Panc1 (cell line): ENCODE data around the gene METTL22.

Experiments
- POLR2AphosphoS5 ChIP-seq: IDR thresholded peaks from 2 replicates; pipeline ENCODE4 v1.6.1; 2012; ENCODE audit warnings: mild to moderate bottlenecking, low read depth, low read length, moderate library complexity
- SIN3A ChIP-seq: IDR thresholded peaks from 2 replicates; pipeline ENCODE4 v1.6.1; 2012; ENCODE audit warnings: low read depth, mild to moderate bottlenecking, low read length, moderate library complexity, borderline replicate concordance; ENCODE audit not compliant: insufficient read depth
- TF ChIP-seq, protein P1 (sequence below): fragments of 450-650 bp; IDR thresholded peaks from 2 replicates; pipeline ENCODE4 v1.5.1; 2017; ENCODE audit warnings: mild to moderate bottlenecking
- TF ChIP-seq, protein P2 (sequence below), 2 experiments: IDR thresholded peaks; 2 replicates each; pipeline ENCODE4 v1.6.1; 2011 to 2012; ENCODE audit warnings: low read depth in 2 of 2, control low read depth in 1 of 2, low read length in 1 of 2, mild to moderate bottlenecking in 1 of 2, moderate library complexity in 1 of 2; ENCODE audit not compliant: insufficient read depth in 1 of 2

DNA sequence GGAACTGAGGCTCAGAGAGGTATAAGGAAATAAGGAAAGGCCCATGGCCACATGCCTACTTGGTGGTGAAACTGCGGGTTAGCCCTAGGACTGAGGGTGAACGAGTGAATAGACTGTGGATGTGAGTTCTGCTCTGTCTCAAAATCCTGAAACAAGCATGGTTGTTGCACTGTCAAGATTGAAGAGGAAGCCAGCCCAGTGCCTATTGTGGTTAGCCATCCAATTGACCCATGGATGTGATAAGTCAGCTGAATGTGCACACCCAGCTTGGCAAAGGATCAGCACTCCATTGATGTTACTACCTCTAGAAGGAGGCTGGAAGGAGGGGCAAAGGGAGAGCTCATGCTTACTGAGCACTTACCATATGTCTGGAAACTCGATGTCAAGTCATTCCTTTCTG, 35.6 kb upstream of the METTL22 start:
- TF ChIP-seq, protein P1, sequence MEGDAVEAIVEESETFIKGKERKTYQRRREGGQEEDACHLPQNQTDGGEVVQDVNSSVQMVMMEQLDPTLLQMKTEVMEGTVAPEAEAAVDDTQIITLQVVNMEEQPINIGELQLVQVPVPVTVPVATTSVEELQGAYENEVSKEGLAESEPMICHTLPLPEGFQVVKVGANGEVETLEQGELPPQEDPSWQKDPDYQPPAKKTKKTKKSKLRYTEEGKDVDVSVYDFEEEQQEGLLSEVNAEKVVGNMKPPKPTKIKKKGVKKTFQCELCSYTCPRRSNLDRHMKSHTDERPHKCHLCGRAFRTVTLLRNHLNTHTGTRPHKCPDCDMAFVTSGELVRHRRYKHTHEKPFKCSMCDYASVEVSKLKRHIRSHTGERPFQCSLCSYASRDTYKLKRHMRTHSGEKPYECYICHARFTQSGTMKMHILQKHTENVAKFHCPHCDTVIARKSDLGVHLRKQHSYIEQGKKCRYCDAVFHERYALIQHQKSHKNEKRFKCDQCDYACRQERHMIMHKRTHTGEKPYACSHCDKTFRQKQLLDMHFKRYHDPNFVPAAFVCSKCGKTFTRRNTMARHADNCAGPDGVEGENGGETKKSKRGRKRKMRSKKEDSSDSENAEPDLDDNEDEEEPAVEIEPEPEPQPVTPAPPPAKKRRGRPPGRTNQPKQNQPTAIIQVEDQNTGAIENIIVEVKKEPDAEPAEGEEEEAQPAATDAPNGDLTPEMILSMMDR: no peak
- TF ChIP-seq, protein P2, sequence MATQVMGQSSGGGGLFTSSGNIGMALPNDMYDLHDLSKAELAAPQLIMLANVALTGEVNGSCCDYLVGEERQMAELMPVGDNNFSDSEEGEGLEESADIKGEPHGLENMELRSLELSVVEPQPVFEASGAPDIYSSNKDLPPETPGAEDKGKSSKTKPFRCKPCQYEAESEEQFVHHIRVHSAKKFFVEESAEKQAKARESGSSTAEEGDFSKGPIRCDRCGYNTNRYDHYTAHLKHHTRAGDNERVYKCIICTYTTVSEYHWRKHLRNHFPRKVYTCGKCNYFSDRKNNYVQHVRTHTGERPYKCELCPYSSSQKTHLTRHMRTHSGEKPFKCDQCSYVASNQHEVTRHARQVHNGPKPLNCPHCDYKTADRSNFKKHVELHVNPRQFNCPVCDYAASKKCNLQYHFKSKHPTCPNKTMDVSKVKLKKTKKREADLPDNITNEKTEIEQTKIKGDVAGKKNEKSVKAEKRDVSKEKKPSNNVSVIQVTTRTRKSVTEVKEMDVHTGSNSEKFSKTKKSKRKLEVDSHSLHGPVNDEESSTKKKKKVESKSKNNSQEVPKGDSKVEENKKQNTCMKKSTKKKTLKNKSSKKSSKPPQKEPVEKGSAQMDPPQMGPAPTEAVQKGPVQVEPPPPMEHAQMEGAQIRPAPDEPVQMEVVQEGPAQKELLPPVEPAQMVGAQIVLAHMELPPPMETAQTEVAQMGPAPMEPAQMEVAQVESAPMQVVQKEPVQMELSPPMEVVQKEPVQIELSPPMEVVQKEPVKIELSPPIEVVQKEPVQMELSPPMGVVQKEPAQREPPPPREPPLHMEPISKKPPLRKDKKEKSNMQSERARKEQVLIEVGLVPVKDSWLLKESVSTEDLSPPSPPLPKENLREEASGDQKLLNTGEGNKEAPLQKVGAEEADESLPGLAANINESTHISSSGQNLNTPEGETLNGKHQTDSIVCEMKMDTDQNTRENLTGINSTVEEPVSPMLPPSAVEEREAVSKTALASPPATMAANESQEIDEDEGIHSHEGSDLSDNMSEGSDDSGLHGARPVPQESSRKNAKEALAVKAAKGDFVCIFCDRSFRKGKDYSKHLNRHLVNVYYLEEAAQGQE (IDR thresholded peaks at IDR 0.05; ENCODE audit: insufficient read depth in 1 of 2, low read depth in 2 of 2, low read length in 1 of 2): no peak
- no peak for TF ChIP-seq SIN3A
- no peak for TF ChIP-seq POLR2AphosphoS5
